ENCODE measurements around the gene PTTG1IP2.

The PTTG1IP2 gene

DNA sequence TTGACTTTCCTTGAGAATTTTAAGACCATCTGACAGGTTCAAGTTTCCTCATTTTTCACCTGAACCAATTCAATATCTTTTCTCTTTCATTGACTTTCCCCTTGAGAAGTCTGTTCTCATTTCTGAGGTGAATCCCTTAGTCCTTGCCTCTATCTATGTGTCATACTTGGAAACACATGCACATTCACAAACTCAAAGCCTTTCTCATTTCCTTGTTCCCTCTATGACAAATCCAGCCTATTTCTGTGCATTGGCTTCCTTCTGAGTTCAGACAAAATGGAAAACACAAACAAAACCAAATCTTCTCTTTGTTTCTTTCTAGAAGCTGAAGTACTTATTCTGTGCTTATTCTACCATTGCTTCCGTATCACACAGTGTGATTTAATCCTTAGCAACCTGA is 13.8 kb downstream of the PTTG1IP2 start:
- DNase-seq (ENCODE audit: low read depth) = no peak

GRCh38 chr7:90484706-90485105 is 15.3 kb downstream of the PTTG1IP2 start:
- DNase-seq (ENCODE audit: low read depth) = no peak

GRCh38 chr7:90485734-90486316 is 16.4 kb downstream of the PTTG1IP2 start:
- no peak for DNase-seq (ENCODE audit: low read depth)

GRCh38 chr7:90487808-90488207 is 18.4 kb downstream of the PTTG1IP2 start:
- DNase-seq (ENCODE audit: low read depth) = no peak

GRCh38 chr7:90488220-90488619 is 18.8 kb downstream of the PTTG1IP2 start:
- DNase-seq (ENCODE audit: low read depth) = peak; percentile 6

GRCh38 chr7:90492250-90492649 is 22.8 kb downstream of the PTTG1IP2 start:
- peak; percentile 33 for DNase-seq (ENCODE audit: low read depth)

- no peak for DNase-seq (ENCODE audit: low read depth)
These were observed 25.8 kb downstream of the PTTG1IP2 start for GRCh38 chr7:90495241-90495640.

DNA sequence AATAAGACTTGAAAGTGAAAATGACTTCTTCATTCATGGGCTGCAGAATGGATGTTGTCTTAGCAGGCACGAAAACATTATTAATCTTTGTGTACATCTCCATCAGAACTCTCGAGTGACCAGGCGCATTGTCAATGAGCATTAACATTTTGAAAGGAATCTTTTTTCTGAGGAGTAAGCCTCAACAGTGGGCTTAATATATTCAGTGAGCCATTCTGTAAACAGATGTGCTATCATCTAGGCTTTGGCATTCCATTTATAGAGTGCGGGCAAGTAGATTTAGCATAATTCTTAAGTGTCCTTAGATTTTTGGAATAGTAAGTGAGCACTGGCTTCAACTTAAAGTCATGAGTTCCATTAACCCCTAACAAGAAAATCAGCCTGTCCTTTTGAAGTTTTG is 33.1 kb downstream of the PTTG1IP2 start:
- no peak for DNase-seq (ENCODE audit: low read depth)

- DNase-seq (ENCODE audit: low read depth) = no peak
These were observed 33.9 kb downstream of the PTTG1IP2 start for GRCh38 chr7:90503367-90503766.

- DNase-seq (ENCODE audit: low read depth) = no peak
These were observed 38.3 kb downstream of the PTTG1IP2 start for GRCh38 chr7:90507692-90508091.

DNA sequence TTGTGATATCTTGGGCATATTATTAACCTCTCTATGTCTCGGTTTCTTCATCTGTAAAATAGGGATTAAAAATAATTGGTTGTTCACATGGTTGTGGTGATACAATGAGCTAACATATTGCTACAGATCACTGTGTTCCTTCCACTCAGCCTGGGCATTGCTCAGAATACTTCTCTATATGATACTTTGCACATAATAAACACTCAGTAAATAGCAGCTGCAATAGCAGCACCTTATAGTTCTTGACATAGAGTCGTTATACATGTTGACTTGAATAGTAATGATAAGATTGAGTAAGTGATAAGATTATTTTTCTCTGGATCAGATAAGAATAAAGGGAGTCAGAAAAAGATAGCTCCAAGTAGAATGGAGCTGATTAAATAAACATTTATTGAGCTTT is 42.3 kb downstream of the PTTG1IP2 start:
- no peak for DNase-seq (ENCODE audit: low read depth)

- DNase-seq (ENCODE audit: low read depth) = no peak
These were observed 43.4 kb downstream of the PTTG1IP2 start for GRCh38 chr7:90512821-90513254.

- DNase-seq (ENCODE audit: low read depth) = no peak
These were observed 46.8 kb downstream of the PTTG1IP2 start for GRCh38 chr7:90516257-90516656.

- no peak for DNase-seq (ENCODE audit: low read depth)
These were observed 49.2 kb downstream of the PTTG1IP2 start for GRCh38 chr7:90518630-90519029.

DNA sequence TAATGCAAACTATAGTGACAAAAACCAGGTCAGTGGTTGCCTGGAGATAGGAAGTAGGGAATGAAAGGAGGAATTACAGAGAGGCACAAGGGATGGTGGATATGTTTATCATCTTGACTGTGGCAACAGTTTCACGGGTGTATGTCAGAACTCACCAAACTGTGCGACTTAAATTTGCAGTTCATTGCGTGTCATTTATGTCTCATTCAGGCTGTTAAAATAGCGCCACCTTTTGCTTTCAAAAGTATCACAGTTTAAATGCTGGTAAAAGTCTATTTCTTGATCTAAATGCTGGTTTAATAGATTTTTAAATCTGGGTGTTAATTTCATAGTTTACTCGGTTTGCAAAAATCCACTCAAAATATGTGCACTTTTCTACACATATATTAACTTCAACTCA is 51.0 kb downstream of the PTTG1IP2 start:
- DNase-seq (ENCODE audit: low read depth) = peak; percentile 21

- DNase-seq (ENCODE audit: low read depth) = peak; percentile 78
These were observed 60.8 kb downstream of the PTTG1IP2 start for GRCh38 chr7:90530263-90530662.

DNA sequence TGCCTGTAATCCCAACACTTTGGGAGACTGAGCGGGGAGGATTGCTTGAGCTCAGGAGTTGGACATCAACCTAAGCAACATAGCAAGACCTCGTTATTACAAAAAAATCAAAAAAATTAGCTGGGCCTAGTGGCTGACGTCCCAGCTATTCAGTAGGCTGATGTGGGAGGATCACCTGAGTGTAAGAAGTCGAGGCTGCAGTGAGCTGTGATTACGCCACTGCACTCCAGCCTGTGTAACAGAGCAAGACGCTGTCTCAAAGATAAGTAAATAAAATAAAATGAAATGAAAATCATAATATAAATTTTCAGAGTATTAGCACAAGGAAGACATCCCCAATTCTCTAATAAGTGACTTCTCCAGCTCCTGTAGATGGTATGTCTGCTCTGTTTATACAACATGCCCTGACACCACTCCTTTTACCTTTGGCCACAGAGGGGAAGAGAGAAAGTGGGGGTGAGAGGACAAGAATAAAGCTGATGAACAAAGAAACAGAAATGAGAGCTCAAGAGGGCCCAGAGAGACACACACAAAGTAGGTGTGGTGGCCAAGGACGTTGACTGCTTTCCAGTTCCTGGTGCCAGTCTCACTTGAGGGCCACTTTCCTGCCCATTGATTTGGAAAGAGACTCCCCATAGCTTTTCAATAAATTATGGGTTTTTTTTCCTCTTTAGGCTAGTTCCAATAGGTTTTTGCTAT is 62.9 kb downstream of the PTTG1IP2 start:
- peak; percentile 3 for DNase-seq (ENCODE audit: low read depth)

- no peak for DNase-seq (ENCODE audit: low read depth)
These were observed 67.0 kb downstream of the PTTG1IP2 start for GRCh38 chr7:90536449-90536848.

DNA sequence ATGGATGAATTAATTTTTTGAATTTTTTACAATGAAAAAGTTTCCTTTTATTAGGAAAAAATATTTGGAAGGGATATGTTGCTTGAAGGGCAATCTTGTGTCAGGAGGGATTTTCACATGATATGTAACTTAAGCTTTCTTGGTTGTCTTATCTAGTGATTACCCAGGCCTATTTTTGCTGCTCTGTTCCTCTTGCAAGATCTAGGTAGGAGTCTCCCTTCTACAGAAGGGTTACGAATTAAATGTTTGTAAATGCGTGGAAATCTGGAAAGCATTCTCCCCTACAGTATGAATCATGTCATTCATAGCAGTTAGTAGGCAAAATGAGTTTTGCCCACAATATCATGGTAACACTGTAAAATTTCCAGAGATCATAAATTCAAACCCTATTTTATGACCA is 69.0 kb downstream of the PTTG1IP2 start:
- peak; percentile 55 for DNase-seq (ENCODE audit: low read depth)

GRCh38 chr7:90540406-90540805 is 71.0 kb downstream of the PTTG1IP2 start:
- DNase-seq (ENCODE audit: low read depth) = no peak

- DNase-seq (ENCODE audit: low read depth) = no peak
These were observed 81.6 kb downstream of the PTTG1IP2 start for GRCh38 chr7:90551036-90551435.

DNA sequence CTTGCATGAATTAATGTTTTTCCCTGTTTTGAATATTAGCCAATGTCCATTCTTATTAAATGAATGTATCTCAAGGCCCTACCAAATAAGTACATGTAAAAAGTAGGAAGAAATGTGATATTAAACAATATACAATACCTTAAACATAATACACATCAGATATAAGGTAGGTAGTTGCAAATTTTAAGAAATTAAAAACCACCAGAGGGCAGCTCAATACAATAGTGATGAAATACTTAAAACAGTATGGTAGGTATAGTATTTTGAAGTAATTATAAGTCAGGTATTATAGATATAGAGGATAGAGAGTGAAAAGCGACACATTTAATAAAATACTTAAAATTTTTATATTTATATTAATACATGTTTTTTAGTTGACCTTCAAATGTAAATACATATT is 83.1 kb downstream of the PTTG1IP2 start:
- no peak for DNase-seq (ENCODE audit: low read depth)

DNA sequence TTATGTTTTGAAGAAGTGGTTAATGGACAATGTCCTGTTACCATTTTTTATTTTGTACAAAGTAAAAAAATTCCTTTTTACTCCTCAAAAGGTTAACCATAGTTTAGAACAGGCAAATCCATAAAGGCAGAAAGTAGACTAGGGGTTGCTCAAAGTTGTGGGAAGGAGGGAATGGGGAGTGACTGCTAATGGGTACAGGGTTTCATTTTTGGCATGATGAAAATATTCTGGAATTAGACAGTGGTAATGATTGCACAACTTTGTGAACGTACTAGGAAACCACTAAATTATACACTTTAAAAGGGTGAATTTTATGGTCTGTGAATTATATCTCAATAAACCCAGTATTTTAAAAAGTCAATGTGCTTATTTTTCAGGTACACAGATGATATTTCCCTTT is 91.3 kb downstream of the PTTG1IP2 start:
- DNase-seq (ENCODE audit: low read depth) = peak; percentile 78

Measured in amniotic epithelial cell (primary cell).